ENCODE results near the gene NCR2.

DNA sequence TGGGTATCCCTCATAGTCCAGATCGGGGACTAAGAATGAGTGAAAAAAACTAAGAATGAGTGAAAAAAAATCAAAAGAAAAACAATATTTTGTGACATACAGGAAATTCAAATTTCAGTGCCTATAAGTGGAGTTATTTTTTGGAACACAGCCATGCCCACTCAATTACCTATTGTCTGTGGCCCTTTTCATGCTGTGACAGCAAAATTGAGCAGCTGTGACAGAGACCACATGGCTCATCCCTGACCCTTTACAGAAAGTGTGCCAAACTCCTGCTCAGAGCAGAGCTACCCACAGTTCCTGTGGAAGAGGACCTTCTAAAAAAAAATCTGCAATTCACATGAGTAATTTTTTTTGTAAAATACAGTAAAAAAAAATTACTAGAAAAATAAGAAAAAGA lies 1.4 kb downstream of the NCR2 start:
- TF ChIP-seq EZH2 (IDR thresholded peaks at IDR 0.05): no peak
- no peak for TF ChIP-seq POLR2AphosphoS5 (IDR thresholded peaks at IDR 0.05; ENCODE audit: borderline replicate concordance, low read depth, low read length)

All from SK-N-MC (cell line).